Fibroblast of skin of right quadriceps (primary cell): Measurements from ENCODE around the gene IGFBP5.

Experiments
- DNase-seq: peaks from one replicate; pipeline ENCODE4 v3.0.0-alpha.2; 2013

IGFBP5 gene

GRCh38 chr2:216636551-216637450, 58.5 kb downstream of the IGFBP5 start:
- DNase-seq: peak; percentile 74

- no peak for DNase-seq
These were observed 59.4 kb downstream of the IGFBP5 start for GRCh38 chr2:216635701-216636550.

GRCh38 chr2:216635171-216635570, 60.2 kb downstream of the IGFBP5 start:
- no peak for DNase-seq

- no peak for DNase-seq
These were observed 60.8 kb downstream of the IGFBP5 start for GRCh38 chr2:216634370-216635148.

- no peak for DNase-seq
These were observed 61.6 kb downstream of the IGFBP5 start for GRCh38 chr2:216633616-216634369.

GRCh38 chr2:216632952-216633615, 62.3 kb downstream of the IGFBP5 start, which contains the start of gene IGFBP2:
IGFBP2 (plus strand) TSS chr2:216633420; CDS start chr2:216633524, 104 bp downstream.
- DNase-seq: peak; percentile 34

- DNase-seq: no peak
These were observed 62.9 kb downstream of the IGFBP5 start for GRCh38 chr2:216632346-216632951.

- no peak for DNase-seq
These were observed 65.6 kb downstream of the IGFBP5 start for GRCh38 chr2:216629784-216630183.

GRCh38 chr2:216626875-216627245, 68.5 kb downstream of the IGFBP5 start:
- DNase-seq: no peak

- DNase-seq: no peak
These were observed 69.0 kb downstream of the IGFBP5 start for GRCh38 chr2:216626168-216626874.

- no peak for DNase-seq
These were observed 71.1 kb downstream of the IGFBP5 start for GRCh38 chr2:216624251-216624650.

- no peak for DNase-seq
These were observed 72.8 kb downstream of the IGFBP5 start for GRCh38 chr2:216622526-216622925.
